Suprapubic skin (tissue), 4 donors: ENCODE measurements around the gene CMTM3. TPM values are rescaled to one million over a fixed set of nuclear protein-coding genes. Genes with fewer than 3 reads are reported as not detected.
"Not testable (repeated sequence)": the region's sequence is repeated elsewhere in the genome, so short reads cannot be mapped to it uniquely, and the experiment has no call there.

ENCODE experiments used
- DNase-seq, 2 donors: peaks; one replicate each; pipeline ENCODE4 v3.0.0-alpha.2; 2019; ENCODE audit warnings: low spot score in 2 of 2
- H3K27ac ChIP-seq: fragments of 200-600 bp; sonication (generic); one replicate; pipeline ENCODE4 v1.5.1; 2019
- H3K27me3 ChIP-seq: fragments of 200-600 bp; sonication (generic); one replicate; pipeline ENCODE4 v1.5.1; 2019
- H3K36me3 ChIP-seq: fragments of 200-600 bp; sonication (generic); one replicate; pipeline ENCODE4 v1.5.1; 2019
- H3K4me1 ChIP-seq: fragments of 200-600 bp; sonication (generic); one replicate; pipeline ENCODE4 v1.5.1; 2019
- H3K4me3 ChIP-seq: fragments of 200-600 bp; sonication (generic); one replicate; pipeline ENCODE4 v1.5.1; 2019; ENCODE audit warnings: mild to moderate bottlenecking
- H3K9me3 ChIP-seq: fragments of 200-600 bp; sonication (generic); one replicate; pipeline ENCODE4 v1.5.1; 2019
- EP300 ChIP-seq: sonication (generic); formaldehyde crosslinking; IDR thresholded peaks from one replicate; pipeline ENCODE4 v1.6.1; 2017; ENCODE audit warnings: antibody characterized with exemption
- POLR2A ChIP-seq, 2 donors: fragments of 450-650 bp; IDR thresholded peaks; one replicate each; pipeline ENCODE4 v1.6.1; 2017; ENCODE audit warnings: antibody characterized with exemption in 2 of 2, mild to moderate bottlenecking in 2 of 2, moderate library complexity in 2 of 2
- POLR2AphosphoS5 ChIP-seq, 3 donors: sonication (generic); formaldehyde crosslinking; IDR thresholded peaks; one replicate each; pipeline ENCODE4 v1.6.1; 2017; ENCODE audit warnings: antibody characterized with exemption in 3 of 3
- WGBS: methylation state at CpG from one replicate; pipeline ENCODE4 v1.1.5; 2018; 5-methylcytosine and 5-hydroxymethylcytosine counted together
- total RNA-seq, 4 donors: library from RNA; depleted of rRNA; stranded (reverse); fragments of >200 nt; gene quantifications; one replicate each; pipeline ENCODE4 v1.1.0, GENCODE V29; 2016
- TF ChIP-seq, protein P1 (sequence below), 2 donors: fragments of 200-600 bp in 1 of 2; fragments of 450-650 bp in 1 of 2; sonication (generic) in 1 of 2; IDR thresholded peaks; one replicate each; pipeline ENCODE4 v1.5.1; 2016 to 2019; ENCODE audit warnings: antibody characterized with exemption in 2 of 2, mild to moderate bottlenecking in 1 of 2, moderate library complexity in 1 of 2

The CMTM3 gene
- total RNA-seq, 4 donors from 2014 or later: 6.5 to 15.5 (median 9.2) TPM

DNA sequence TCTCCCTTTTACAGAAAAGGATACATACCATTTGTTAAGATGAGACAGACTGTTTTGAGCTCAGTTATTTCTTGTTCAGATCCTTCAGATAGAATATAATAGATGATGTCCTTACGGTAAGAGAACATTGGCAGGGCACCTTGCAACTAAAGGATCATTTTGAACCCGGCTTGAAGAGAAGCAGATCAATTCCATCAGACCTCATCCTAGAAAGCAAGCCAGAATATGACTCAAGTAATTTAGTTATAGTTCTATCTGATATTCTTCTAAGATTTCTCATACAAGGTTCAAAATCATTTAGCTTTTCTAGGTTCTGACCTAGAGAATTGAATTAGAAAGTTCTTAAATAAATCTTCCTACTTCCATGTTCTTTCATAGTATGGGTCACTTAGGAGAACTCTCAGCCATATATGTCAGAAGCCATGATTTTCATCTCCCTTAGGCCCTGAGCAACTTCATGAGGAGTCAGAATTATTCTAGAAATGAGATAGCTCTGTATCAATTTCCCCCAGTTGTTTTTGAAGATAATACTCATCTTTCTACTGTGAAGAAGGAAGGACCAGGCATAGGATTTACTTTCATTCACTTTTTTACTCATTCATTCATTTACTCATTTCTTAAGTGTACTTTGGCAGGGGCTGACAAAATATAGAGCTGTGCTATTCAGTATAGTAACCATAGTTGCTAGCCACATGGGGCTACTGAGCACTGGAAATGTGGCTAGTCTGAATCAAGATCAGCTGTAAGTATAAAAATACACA is 40.8 kb upstream of the CMTM3 start:
- Histone ChIP-seq H3K27me3 (no peaks in the 10 kb centered on the region), H3K4me1 (no peaks in the 10 kb centered on the region), H3K27ac (no peak overlapping the region), H3K36me3 (peaks cover 25% of the 10 kb centered on the region), H3K9me3 (no peaks in the 10 kb centered on the region), H3K4me3 (no peak overlapping the region)
- no peak for TF ChIP-seq POLR2AphosphoS5 (IDR thresholded peaks at IDR 0.05)
- TF ChIP-seq, protein P1, sequence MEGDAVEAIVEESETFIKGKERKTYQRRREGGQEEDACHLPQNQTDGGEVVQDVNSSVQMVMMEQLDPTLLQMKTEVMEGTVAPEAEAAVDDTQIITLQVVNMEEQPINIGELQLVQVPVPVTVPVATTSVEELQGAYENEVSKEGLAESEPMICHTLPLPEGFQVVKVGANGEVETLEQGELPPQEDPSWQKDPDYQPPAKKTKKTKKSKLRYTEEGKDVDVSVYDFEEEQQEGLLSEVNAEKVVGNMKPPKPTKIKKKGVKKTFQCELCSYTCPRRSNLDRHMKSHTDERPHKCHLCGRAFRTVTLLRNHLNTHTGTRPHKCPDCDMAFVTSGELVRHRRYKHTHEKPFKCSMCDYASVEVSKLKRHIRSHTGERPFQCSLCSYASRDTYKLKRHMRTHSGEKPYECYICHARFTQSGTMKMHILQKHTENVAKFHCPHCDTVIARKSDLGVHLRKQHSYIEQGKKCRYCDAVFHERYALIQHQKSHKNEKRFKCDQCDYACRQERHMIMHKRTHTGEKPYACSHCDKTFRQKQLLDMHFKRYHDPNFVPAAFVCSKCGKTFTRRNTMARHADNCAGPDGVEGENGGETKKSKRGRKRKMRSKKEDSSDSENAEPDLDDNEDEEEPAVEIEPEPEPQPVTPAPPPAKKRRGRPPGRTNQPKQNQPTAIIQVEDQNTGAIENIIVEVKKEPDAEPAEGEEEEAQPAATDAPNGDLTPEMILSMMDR (IDR thresholded peaks at IDR 0.05): no peak
- TF ChIP-seq POLR2A (IDR thresholded peaks at IDR 0.05): no peak
- no peak for TF ChIP-seq EP300
- WGBS: 80% methylated on average over 2 of the region's 2 CpGs
- DNase-seq: no peak

DNA sequence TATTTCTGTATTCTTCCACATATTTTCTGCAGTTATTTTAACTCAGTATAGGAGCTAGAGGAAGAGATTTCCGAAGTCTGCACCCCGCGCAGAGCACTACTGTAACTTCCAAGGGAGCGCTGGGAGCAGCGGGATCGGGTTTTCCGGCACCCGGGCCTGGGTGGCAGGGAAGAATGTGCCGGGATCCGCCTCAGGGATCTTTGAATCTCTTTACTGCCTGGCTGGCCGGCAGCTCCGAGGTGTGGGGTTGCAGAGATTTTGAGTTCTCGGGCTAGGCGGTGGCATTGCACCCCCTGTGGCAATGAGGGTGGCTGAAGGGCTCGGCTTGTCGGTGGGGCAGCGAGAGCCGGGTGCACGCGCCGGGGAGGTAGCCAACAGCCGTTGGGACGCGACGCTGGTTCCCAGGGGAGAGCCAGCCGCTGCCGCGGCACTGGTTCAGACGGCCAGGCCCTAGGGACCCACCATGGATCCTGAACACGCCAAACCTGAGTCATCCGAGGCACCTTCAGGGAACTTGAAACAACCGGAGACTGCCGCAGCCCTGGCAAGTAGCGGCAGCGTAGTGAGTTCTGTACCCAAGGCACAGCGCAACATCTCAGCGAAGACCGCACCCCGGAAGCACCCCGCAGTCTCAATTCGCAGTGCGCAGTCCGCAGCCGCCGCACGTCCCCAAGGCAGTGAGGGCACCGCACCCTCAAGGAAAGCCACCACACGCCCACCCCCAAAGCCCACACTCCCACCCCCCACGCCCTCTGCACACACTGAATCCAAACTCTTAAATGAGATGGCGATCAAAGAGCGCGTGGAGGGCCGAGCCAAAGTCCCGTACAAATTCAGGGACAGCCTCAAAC is 38.2 kb upstream of the CMTM3 start, which contains the start of gene CMTM1:
TSS of gene CMTM1 (plus strand) at position 389 of the 851 bp plus-strand sequence. CDS start at position 464, 75 bp downstream.
- Histone ChIP-seq H3K4me1 (peaks cover 11% of the 10 kb centered on the region), H3K27me3 (no peaks in the 10 kb centered on the region), H3K36me3 (peaks cover 25% of the 10 kb centered on the region), H3K27ac (no peak within 1 kb of the TSS), H3K4me3 (no peak within 1 kb of the TSS), H3K9me3 (no peaks in the 10 kb centered on the region)
- TF ChIP-seq, protein P1 (IDR thresholded peaks at IDR 0.05): no peak
- DNase-seq: no peak
- WGBS: 90% methylated on average over 30 of the region's 54 CpGs

- WGBS: 81% methylated on average over 3 of the region's 3 CpGs
- H3K4me3 ChIP-seq, DNase-seq, H3K27ac ChIP-seq, H3K9me3 ChIP-seq, H3K27me3 ChIP-seq: not testable (repeated sequence)
- peaks cover 25% of the 10 kb centered on the region for H3K36me3 ChIP-seq
- H3K4me1 ChIP-seq: peaks cover 11% of the 10 kb centered on the region
Measured at GRCh38 chr16:66567270-66567669, 37.2 kb upstream of the CMTM3 start.

DNA sequence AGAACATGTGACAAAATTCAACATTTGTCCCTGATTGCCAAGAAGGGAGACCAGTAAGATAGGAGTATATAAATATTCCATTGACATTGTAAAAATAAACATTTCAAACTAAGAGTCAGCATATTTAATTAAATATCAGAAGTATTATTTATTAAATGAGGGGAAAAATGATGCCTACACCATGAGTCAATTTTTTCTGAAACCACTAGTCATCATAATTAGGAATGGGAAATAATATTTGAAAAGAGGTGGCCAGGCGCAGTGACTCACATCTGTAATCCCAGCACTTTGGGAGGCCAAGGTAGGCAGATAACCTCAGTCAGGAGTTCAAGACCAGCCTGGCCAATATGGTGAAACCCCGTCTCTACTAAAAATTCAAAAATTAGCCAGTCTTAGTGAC is 36.1 kb upstream of the CMTM3 start:
- DNase-seq: no peak
- H3K27me3 ChIP-seq: no peaks in the 10 kb centered on the region
- H3K9me3 ChIP-seq: no peaks in the 10 kb centered on the region
- no peak for TF ChIP-seq EP300
- no peak for TF ChIP-seq POLR2A (IDR thresholded peaks at IDR 0.05)
- no peak for TF ChIP-seq POLR2AphosphoS5 (IDR thresholded peaks at IDR 0.05)
- TF ChIP-seq, protein P1 (IDR thresholded peaks at IDR 0.05): no peak
- H3K27ac ChIP-seq: no peak overlapping the region
- H3K4me1 ChIP-seq: peaks cover 11% of the 10 kb centered on the region
- 98% methylated on average over 2 of the region's 2 CpGs for WGBS
- no peak overlapping the region for H3K4me3 ChIP-seq
- H3K36me3 ChIP-seq: peaks cover 25% of the 10 kb centered on the region

GRCh38 chr16:66569131-66569530 is 35.4 kb upstream of the CMTM3 start:
- Histone ChIP-seq H3K4me1 (peaks cover 11% of the 10 kb centered on the region), H3K27ac (no peak overlapping the region), H3K27me3 (no peaks in the 10 kb centered on the region), H3K4me3 (no peak overlapping the region), H3K9me3 (no peaks in the 10 kb centered on the region), H3K36me3 (peaks cover 25% of the 10 kb centered on the region)
- DNase-seq: no peak
- TF ChIP-seq POLR2A (IDR thresholded peaks at IDR 0.05) (no peak), POLR2AphosphoS5 (IDR thresholded peaks at IDR 0.05) (no peak), EP300 (no peak)
- TF ChIP-seq, protein P1 (IDR thresholded peaks at IDR 0.05): no peak
- WGBS: 96% methylated on average over 1 of the region's 1 CpG
